Measurements from ENCODE around the gene THOC1.

The THOC1 gene

DNA sequence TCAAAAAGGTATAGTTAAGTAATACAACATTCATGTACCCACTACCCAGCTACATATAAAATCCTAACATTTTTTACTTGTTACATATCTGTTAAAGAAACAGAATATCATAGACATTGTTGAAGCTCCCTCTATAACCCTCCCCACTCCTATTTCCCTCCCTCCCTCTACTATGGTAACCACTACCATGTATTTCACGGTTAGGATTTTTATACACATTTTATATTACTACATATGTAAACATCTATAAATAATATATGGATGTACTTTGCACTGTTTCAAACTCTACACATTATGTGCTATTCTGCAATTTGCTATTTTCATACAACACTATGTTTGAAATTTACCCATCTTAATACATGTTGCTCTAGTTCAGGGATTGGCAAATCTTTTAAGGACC is 36.3 kb downstream of the THOC1 start:
- DNase-seq (ENCODE audit: low spot score), result no peak
- TF ChIP-seq, protein P1, sequence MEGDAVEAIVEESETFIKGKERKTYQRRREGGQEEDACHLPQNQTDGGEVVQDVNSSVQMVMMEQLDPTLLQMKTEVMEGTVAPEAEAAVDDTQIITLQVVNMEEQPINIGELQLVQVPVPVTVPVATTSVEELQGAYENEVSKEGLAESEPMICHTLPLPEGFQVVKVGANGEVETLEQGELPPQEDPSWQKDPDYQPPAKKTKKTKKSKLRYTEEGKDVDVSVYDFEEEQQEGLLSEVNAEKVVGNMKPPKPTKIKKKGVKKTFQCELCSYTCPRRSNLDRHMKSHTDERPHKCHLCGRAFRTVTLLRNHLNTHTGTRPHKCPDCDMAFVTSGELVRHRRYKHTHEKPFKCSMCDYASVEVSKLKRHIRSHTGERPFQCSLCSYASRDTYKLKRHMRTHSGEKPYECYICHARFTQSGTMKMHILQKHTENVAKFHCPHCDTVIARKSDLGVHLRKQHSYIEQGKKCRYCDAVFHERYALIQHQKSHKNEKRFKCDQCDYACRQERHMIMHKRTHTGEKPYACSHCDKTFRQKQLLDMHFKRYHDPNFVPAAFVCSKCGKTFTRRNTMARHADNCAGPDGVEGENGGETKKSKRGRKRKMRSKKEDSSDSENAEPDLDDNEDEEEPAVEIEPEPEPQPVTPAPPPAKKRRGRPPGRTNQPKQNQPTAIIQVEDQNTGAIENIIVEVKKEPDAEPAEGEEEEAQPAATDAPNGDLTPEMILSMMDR (IDR thresholded peaks at IDR 0.05; ENCODE audit: extremely low read depth, missing control alignments), result no peak

GRCh38 chr18:228586-228985 is 39.3 kb downstream of the THOC1 start:
- TF ChIP-seq, protein P1 (IDR thresholded peaks at IDR 0.05; ENCODE audit: extremely low read depth, missing control alignments), result no peak
- DNase-seq (ENCODE audit: low spot score), result no peak

- TF ChIP-seq, protein P1 (IDR thresholded peaks at IDR 0.05; ENCODE audit: extremely low read depth, missing control alignments), result no peak
Measured at GRCh38 chr18:227902-228301, 39.9 kb downstream of the THOC1 start.

DNA sequence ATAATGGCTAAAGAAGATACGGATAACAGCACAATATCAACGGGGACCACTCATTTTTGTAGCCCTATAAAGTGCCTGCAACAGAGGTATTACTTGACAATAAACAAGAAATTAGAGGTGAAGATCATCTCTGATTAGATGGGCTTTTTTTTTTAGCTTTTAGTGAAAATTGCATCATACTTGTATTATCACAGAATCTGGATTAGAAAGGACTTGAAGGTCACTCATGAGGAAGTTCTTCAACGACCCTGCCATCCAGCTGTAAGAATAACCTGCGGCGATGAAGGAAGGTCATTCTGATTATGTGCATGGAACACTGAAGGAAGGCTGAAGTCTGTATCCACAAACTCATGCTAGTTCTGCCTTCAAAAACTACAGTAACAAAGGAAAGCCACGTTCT is 40.5 kb downstream of the THOC1 start:
- TF ChIP-seq, protein P1 (IDR thresholded peaks at IDR 0.05; ENCODE audit: extremely low read depth, missing control alignments), result no peak
- no peak for DNase-seq (ENCODE audit: low spot score)

More at GRCh38 chr18:227902-228301, 39.9 kb downstream of the THOC1 start:
- no peak for DNase-seq (ENCODE audit: low spot score)

- TF ChIP-seq, protein P1 (IDR thresholded peaks at IDR 0.05; ENCODE audit: extremely low read depth, missing control alignments), result no peak
Measured at GRCh38 chr18:225745-226144, 42.1 kb downstream of the THOC1 start.

DNA sequence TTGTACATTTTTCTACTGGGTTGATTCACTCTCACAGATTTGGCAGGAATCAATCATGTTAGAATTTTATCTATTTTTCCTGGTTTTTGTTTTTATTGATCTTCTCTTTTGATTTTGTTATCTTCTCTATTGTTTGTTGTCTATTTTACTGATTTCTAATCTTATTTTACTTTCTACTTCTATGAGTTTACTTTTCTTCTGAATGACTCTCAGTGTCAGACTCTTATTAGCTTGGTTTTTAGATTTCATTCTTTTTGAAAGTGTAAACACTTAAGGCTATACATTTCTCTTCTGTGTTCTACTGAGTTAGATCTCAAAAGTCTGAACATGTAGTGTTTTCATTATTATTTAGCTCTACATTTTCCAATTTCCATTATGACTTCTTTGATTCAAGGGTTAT is 47.1 kb downstream of the THOC1 start:
- TF ChIP-seq, protein P1 (IDR thresholded peaks at IDR 0.05; ENCODE audit: extremely low read depth, missing control alignments), result no peak
- DNase-seq (ENCODE audit: low spot score), result no peak

More at GRCh38 chr18:225745-226144, 42.1 kb downstream of the THOC1 start:
- no peak for DNase-seq (ENCODE audit: low spot score)

DNA sequence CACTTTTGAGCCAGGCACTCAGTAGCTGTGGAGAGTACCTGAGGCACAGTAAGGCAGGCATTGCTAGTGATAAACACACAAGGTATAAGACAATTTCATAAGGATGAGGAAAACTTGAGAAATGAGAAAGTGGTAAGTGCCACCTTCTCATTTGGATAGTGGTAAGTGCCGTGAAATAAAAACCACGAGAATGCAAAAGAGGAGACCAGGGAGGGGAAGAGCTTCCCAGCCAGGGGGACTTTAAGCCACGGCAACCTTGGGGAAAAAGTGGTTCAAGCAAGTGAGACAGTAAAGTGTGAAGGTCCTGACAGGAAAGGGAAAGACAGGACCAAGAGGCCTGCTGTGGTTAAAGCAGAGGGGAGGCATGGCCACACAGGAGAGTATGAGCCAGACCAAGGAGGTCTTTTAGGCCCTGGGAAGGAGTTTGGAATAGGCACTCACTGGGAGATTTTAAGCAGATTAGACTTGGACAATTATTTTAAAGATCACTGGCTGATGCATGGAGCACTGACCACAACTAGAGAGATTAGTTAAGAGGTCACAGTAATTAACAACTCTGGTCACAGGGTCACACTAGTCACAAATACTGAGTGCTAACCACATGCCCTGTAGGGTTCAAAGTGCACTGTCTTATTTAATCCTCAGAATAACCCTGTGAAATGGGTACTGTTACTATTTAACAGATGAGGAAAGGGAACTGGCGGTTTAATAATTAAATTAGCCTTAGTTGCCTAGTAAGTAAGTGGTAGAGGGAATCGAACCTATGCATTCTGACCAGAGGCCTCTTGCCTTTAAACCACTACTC is 50.1 kb downstream of the THOC1 start:
- no peak for DNase-seq (ENCODE audit: low spot score)
- TF ChIP-seq, protein P1 (IDR thresholded peaks at IDR 0.05; ENCODE audit: extremely low read depth, missing control alignments), result no peak
